ENCODE measurements around the gene CST4.
"Not testable (repeated sequence)": the region's sequence is repeated elsewhere in the genome, so short reads cannot be mapped to it uniquely, and the experiment has no call there.

The CST4 gene

DNA sequence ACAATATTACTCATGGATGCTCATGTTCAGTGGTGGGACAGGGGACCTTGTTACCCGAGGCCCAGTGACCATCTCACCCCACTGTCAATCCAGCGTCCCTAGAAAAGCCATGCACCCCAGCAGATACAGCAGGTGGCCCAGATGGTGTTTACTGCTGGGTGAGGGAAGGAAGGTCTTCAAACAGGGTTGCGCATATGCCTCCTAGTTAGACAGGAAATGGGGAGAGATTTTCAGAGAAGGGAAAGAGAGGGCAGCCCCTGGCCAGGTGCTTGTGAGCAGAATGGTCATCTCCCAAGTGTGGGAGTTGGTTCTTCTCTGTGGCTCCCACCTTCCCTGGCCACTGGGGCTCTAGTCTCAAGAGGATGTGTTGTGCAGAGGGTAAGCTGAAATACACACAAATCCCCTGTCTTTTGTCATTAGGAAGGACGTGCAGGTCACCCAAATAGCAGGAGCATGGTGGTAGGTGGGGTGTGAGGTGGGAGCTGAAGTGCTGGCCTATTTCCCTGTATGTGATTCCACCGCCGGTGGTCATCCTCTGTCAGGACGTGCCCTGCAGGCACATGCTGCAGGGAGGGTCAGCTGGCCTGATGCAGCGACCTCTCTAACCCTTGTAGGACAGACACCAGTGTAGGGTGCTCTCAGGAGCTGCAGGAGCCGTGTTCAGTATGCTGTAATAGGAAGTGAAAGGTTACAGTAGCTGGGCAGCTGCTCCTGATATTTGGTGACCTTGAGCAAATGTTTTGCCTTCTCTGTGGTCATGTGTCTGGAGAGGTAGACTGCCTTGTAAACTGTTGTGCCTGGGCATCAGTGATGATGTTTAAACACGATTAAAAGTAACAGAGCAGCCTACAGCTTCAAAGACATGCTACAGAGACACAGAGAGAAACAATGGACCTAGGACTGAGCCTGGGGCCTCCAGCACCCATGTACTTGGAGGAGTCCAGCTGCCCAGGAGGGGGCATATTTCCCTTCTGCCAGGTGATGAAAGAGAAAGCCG, 47.9 kb downstream of the CST4 start:
- no peak for DNase-seq

DNA sequence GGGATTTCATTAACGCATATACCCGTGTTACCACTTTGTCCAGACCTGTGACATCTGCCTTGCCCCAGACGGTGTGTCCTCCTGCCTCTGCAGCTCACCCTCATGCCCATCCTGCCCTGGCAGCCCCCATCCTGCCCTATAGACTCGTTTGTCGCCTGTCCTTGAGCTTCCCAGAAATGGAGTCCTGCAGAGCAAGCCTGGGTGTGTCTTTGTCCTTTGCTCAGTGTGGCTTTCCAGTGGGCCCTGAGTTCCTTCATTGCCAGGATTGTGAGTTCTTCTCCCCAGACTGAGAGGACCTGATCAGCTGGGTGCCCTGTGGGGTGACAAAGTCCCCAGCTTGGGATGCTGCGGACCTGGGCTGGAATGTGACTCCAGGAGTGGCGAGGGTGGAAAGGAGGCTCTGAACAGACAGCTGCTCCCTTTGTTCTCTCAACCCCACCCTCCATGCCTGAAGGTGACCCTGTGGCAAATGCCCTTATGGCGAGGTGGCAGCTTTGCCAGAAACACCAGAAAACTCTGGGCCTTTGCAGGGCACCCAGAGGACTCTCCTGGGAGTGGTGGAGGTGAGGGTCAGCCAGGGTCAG, 48.7 kb downstream of the CST4 start:
- no peak for DNase-seq

DNA sequence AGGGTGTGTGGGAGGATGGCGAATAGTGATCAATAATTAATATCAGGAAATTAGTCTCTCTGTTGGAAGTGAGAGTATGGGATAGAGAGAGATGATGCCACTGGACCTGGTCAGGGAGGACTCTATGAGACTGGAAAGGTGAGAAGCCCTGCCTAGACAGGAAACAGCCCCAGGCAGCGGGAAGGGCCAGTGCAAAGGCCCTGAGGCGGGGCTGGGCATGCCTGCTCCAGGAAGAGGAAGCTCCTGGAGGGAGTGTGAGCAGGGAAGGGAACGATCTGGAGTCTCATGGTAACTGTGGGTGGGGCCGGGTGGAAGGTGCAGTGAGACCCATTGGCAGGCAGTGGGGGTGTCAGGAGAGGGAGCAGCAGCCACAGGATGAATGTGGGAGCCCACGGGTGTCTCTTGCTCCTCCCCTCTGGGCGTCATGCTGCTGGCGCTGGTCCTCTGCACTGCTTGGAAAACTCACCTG, 49.3 kb downstream of the CST4 start:
- no peak for DNase-seq

DNA sequence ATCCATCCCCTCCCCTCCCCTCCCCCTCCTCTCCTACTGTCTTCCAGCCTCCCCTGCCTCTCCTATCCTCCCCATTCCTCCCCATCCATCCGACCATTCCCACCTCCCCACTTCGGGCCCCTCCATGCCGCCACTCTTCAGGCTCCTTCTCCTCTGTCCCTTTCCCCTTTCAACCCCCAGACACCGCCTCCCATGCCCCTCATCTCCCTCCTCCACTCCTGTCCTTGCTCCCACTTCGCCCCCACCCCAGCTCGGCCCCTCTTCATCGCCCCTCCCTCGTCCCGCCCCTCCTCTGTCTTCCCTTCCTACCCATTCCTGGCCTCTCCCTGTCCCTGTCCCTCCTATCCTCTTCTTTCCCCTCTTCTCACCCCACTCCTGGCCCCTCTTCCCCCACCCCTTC, 50.5 kb downstream of the CST4 start:
- DNase-seq: no peak

DNA sequence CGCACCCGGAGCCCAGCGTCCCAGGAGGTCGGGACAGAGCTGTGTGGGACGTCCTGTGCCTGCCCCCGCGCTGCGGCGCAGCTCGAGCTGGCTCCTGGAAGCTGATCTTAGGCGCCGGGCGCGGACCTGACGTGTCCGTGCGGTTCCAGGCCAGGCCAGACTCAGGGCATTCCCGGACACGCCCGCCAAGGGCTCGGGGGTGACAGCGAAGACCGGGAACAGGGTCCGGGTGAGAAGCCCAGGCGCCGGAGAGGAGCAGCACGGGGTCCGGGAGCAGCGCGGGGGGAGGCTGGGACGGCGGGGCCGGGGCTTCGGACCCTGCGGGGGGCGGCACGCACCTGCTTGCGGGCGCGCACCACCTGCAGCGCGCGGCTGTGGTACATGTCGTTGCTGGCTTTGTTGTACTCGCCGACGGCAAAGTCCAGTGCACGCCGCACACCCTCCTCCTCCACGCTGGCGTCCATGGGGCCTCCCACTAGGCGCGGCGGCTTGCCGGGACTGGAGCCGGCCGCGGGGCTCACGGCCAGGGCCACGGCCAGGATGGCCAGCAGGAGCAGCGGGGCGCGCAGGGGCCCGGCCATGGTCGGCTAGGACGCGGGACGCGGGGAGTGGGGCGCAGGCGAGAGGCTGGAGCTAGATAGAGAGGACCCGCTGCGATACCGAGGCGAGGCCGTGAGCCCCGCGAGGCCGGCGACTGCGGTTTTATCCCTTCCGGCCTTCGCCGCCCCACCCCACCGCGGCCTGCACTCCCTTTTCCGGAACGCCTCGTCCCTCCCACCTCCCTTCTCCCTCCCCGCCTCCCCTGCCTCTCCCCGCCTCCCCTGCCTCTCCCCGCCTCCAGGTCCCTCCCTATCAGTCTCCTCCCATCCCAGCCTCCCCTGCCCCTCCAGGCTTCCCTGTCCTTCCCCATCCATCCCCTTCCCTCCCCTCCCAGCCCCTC, 51.3 kb downstream of the CST4 start, which contains the start of gene CST3:
CST3 (minus strand) TSS at position 674 of the 940 bp plus-strand sequence; CDS start at position 581, 93 bp downstream.
- peak in 11 of 14 donors; percentile 18 to 82 (median 58) for DNase-seq

DNA sequence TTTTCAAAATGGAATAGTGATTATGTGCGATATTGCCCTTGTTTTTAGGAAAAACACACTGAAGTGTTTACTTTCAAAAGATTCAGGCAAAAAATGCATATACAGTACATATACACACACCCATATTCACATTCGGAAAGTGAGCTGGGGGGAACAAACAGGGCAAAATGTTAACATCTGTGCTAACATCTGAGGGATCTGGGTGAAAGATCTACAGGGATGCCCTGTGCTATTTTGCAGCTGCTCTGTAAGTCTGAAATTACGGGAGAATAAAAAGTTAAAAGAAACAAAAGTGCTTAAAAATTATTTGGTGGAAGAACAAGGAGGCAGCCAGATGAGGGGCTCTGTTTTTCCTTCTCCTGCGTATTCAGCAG, 51.9 kb downstream of the CST4 start:
- DNase-seq: no peak

DNA sequence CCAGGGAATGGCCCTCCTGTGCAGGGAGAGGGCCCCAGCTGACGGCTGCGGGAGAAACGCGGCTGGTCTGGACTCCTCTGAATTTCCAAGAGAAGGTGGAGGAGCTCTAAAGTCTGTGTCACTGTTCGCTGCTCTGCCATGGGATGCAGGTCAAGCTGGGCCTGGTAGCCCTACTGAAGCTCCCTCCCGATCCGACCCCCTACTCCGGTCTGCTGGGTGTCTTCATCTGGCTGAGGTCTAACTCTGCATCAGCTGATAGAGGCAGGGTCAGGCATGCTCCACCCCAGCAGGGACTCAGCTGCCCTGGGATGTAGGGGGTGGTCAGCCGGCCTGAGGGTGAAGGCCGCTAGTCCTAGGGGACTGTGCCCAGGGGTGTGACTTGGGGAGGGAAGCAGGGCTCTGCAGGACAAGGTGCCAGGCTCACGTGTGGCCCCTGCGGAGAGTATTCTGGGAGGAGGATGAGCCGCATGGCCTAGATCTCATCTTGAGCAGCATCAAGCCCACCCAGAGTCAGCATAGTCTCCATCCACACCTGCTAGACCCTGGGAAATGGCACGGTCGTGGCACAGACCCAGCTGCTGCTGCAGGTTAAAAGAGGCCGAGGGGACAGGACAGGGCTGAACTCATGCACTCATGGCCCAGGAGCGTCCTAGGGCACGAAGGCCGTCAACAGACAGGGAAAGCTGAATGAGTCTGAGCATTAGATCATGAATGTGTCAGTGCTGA, 52.5 kb downstream of the CST4 start:
- peak in 1 of 14 donors; percentile 29 for DNase-seq

DNA sequence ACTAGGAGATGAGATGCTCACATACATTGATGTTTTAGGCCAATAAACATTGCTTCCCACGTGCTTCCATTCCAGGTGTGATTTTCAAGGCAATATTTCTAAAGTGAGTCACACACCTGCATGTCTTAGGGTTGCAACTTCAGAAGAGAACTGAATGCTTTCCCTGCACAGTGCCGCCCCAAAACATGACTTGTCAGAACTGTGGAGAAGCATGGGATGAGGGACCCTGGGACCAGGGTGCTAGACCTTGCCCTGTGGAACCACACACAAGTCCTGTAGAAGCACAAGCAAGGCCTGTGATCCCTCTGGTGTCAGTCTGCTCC, 53.1 kb downstream of the CST4 start:
- not testable (repeated sequence) for DNase-seq
